ENCODE measurements around the gene STX11.
A peak's percentile ranks its signal among the peaks of the same experiment; 100 is the strongest.
"Not testable (repeated sequence)": the region's sequence is repeated elsewhere in the genome, so short reads cannot be mapped to it uniquely, and the experiment has no call there.

Gene STX11

GRCh38 chr6:144149894-144150709 is at the start of gene STX11:
STX11 (plus strand) TSS chr6:144150517; CDS start chr6:144186628, 36,111 bp downstream.
- DNase-seq, result peak; percentile 54 to 77

- no peak for DNase-seq
Measured at GRCh38 chr6:144103026-144103563, 47.2 kb upstream of the STX11 start.

- no peak for DNase-seq
Measured at GRCh38 chr6:144104488-144104887, 45.8 kb upstream of the STX11 start.

- peak in 1 of 2 donors; percentile 66 for DNase-seq
Measured at GRCh38 chr6:144104898-144105487, 45.3 kb upstream of the STX11 start.

- no peak for DNase-seq
Measured at GRCh38 chr6:144106206-144106605, 44.1 kb upstream of the STX11 start.

GRCh38 chr6:144110210-144110609 is 40.1 kb upstream of the STX11 start:
- no peak for DNase-seq

GRCh38 chr6:144113366-144113765 is 37.0 kb upstream of the STX11 start:
- no peak for DNase-seq

- no peak for DNase-seq
Measured at GRCh38 chr6:144115219-144115618, 35.1 kb upstream of the STX11 start.

GRCh38 chr6:144119376-144119775 is 30.9 kb upstream of the STX11 start:
- DNase-seq, result no peak

- no peak for DNase-seq
Measured at GRCh38 chr6:144122861-144123260, 27.5 kb upstream of the STX11 start.

- peak in 1 of 2 donors; percentile 15 for DNase-seq
Measured at GRCh38 chr6:144123421-144123820, 26.9 kb upstream of the STX11 start.

GRCh38 chr6:144123836-144124235 is 26.5 kb upstream of the STX11 start:
- DNase-seq, result peak in 1 of 2 donors; percentile 58

GRCh38 chr6:144127097-144127496 is 23.2 kb upstream of the STX11 start:
- DNase-seq, result no peak

GRCh38 chr6:144129469-144129868 is 20.8 kb upstream of the STX11 start:
- no peak for DNase-seq

- no peak for DNase-seq
Measured at GRCh38 chr6:144131248-144131709, 19.0 kb upstream of the STX11 start.

GRCh38 chr6:144132167-144132690 is 18.1 kb upstream of the STX11 start:
- not testable (repeated sequence) for DNase-seq

- DNase-seq, result no peak
Measured at GRCh38 chr6:144133225-144133821, 17.0 kb upstream of the STX11 start.

GRCh38 chr6:144134176-144134575 is 16.1 kb upstream of the STX11 start:
- DNase-seq, result no peak

GRCh38 chr6:144134737-144135136 is 15.6 kb upstream of the STX11 start:
- DNase-seq, result no peak

GRCh38 chr6:144138542-144138941 is 11.8 kb upstream of the STX11 start:
- no peak for DNase-seq

GRCh38 chr6:144139817-144140216 is 10.5 kb upstream of the STX11 start:
- no peak for DNase-seq

- DNase-seq, result no peak
Measured at GRCh38 chr6:144140867-144141266, 9.4 kb upstream of the STX11 start.

- no peak for DNase-seq
Measured at GRCh38 chr6:144141470-144141869, 8.8 kb upstream of the STX11 start.

Measured in bone marrow (tissue), 2 donors.